Measurements from ENCODE around the gene DNAJC13.

Gene DNAJC13

DNA sequence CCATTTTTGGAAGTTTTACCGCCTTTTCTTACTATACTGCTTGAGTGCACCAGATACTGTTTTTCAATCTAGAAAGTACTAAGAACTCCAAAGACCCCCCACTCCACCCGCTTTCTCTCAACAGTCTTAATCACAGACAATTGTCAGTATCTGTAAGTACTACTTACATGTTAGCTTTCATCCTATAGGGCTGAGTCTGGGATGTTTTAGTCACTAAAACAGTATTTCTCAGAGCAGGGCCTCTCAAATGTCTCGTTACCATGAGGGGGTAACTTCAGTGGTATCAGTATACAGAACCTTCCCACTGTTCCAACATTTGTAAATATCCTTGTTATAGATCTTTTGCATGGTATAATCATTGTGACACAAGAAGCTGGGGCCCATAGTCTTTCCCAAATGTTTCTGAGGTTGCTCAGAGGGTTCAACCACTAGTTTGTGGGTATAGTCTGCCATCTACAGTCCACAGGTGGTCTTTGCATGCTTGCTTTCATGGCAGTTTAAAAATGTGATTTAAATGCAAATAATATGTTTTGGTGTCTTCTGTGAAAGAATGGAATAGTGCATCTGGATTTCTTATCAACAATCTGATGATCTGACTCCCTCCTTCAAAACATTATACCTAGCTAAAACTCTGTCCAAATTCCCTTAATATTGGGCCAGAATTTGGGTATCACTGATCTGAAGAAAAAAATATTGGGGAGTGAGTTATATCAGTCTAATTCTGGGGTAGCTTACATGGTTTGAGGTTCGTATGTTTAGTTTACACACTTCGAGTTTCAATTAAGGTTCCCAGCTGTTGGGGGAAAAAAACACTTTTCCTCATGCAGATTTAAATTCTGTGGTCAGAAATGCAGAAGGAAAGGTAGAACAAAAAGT lies 18.0 kb upstream of the DNAJC13 start:
- in situ Hi-C loops (cut with MboI; ENCODE audit: low pct_unique_long_range_greater_than_20kb, low sequenced_read_pairs): no loop called here
- peak; percentile 70 for DNase-seq

DNA sequence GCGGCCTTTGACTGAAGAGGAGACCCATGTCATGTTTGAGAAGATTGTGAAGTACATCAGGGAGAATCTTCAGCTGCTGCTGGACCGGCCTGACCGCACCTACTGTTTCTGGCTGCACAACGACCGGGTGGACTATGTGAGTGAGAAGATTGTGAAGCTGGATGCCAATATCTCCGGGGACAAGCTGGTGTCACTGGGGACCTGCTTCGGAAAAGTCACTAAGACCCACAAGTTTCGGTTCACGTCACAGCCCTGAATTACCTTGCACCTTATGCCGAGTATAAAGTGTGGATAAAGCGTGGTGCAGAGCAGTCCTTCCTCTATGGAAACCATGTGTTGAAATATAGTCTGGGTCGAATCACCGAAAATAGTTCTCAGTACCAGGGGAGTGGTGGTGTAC lies 16.0 kb upstream of the DNAJC13 start:
- no peak for DNase-seq
- in situ Hi-C loops (cut with MboI; ENCODE audit: low pct_unique_long_range_greater_than_20kb, low sequenced_read_pairs): no loop called here

DNA sequence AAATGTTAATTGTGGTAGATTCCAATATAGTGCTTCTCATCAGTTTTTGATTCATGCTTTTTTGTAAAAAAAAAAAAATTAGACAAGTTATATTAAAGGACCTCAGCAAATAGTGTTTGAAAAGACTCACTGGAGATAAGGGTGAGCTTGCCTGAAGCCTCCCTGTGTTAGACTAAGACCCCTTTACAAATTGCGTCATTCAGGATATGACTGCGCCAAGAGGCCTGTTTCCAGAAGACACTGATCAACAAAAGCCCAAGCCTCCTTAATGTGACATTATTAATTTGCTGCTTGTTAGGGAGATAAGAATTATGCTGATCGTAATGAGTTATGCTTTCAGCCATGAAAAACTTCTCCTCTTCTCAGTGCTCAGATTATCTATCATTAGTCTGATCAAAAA lies 13.0 kb upstream of the DNAJC13 start:
- in situ Hi-C loops (cut with MboI; ENCODE audit: low pct_unique_long_range_greater_than_20kb, low sequenced_read_pairs): no loop called here
- no peak for DNase-seq

DNA sequence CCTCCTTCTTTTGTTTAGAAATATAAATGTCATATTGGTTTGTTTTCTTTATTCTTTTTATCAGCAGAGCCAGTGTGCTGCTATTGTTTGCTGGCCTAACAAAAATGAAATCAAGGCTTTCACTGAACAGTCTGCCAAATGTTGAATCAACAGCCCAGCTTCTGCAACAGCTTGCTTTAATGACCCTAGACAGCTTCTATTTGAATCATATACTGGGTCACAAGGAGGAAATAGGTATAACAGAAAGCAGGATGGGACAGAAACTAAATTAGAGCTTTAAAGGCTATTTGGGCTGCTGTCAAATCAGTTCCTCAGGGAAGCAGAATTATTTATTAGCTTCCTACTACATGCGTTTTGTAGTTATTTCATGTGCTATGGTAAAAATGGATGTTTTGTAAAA lies 12.1 kb upstream of the DNAJC13 start:
- in situ Hi-C loops (cut with MboI; ENCODE audit: low pct_unique_long_range_greater_than_20kb, low sequenced_read_pairs): no loop called here
- no peak for DNase-seq

- no peak for DNase-seq
- in situ Hi-C loops (cut with MboI; ENCODE audit: low pct_unique_long_range_greater_than_20kb, low sequenced_read_pairs): no loop called here
Measured at GRCh38 chr3:132405609-132406299, 11.5 kb upstream of the DNAJC13 start.

GRCh38 chr3:132406587-132406986 lies 10.7 kb upstream of the DNAJC13 start:
- in situ Hi-C loops (cut with MboI; ENCODE audit: low pct_unique_long_range_greater_than_20kb, low sequenced_read_pairs): no loop called here
- no peak for DNase-seq

DNA sequence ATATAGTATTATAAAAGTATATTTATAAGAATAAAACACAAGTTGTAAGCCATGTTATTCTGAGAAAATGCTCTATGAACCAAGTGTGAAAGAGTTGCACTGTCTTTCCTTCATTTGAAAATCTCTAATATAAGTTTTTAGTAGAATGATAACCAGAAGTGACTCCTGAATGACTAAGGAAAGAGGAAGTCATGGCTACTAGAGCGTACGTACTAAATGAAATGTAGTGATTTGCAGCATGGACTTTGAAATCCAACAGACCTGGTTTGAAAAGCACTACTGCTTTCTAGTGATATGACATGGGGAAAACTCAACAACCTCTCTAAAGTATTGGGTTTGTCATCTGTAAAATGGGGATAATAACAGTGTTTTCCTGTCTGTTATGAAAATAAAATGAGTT lies 10.3 kb upstream of the DNAJC13 start:
- DNase-seq: no peak
- in situ Hi-C loops (cut with MboI; ENCODE audit: low pct_unique_long_range_greater_than_20kb, low sequenced_read_pairs): no loop called here

GRCh38 chr3:132414841-132415240 lies 2.5 kb upstream of the DNAJC13 start:
- no peak for DNase-seq
- in situ Hi-C loops (cut with MboI; ENCODE audit: low pct_unique_long_range_greater_than_20kb, low sequenced_read_pairs): no loop called here

GRCh38 chr3:132416161-132416560 lies 1.1 kb upstream of the DNAJC13 start:
- in situ Hi-C loops (cut with MboI; ENCODE audit: low pct_unique_long_range_greater_than_20kb, low sequenced_read_pairs): no loop called here

DNA sequence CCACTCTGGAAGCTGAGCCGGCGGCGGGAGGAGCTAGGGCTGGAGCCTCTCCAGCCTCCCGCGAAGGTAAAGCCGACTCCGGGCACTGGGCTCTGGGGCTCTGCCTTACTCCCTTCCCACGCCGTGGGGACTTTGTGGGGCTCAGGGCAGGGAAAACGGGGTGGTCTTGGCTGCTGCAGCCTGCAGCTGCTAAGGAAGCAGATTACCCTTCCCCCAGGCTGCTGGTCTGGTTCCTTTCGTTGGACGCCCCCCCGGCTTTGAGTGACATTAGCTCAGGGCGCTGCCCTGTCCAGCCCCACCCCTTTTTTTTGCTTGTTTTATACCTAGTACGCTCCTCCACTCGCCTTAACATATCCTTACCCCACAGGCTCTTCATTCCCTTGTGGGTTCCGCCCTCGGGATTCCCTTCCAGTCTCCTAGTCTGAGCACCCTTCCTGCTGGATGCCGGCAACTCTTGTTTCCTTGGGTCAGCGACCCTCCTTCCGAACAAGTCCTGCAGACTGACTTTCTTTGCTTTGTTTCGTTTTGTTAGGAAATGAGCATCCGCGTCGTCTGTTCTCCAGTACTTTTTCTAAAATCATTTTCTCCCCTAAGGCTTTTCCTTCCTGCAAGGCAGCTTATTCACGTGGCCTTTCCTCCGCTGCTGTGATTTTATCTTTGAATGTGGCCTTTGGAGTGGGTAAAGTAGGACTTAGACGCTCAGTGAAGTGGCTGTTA lies 551 bp downstream of the DNAJC13 start:
- peak; percentile 90 for DNase-seq
- in situ Hi-C loops (cut with MboI; ENCODE audit: low pct_unique_long_range_greater_than_20kb, low sequenced_read_pairs): no loop called here

More at GRCh38 chr3:132416161-132416560, 1.1 kb upstream of the DNAJC13 start:
- no peak for DNase-seq

DNA sequence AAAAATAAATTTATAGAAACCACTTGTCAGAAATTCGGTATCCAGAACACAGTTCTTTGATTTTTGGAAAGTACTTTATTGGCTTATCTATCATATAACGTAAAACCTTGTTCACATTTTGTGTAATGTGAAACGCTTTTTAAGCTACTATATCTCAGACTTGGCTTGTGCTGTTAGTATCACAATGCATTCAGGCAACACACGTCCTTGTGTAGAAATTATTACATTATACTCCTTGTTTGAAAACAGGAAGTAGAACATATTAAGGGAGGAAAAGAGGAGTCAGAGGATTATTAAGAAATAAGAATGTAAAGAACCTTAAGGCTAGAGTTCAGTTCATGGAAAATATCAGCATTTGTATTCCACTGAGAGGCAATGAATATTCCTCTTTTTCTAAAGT lies 1.6 kb downstream of the DNAJC13 start:
- in situ Hi-C loops (cut with MboI; ENCODE audit: low pct_unique_long_range_greater_than_20kb, low sequenced_read_pairs): no loop called here
- peak; percentile 28 for DNase-seq

- in situ Hi-C loops (cut with MboI; ENCODE audit: low pct_unique_long_range_greater_than_20kb, low sequenced_read_pairs): no loop called here
- no peak for DNase-seq
Measured at GRCh38 chr3:132421832-132422231, 4.5 kb downstream of the DNAJC13 start.

- in situ Hi-C loops (cut with MboI; ENCODE audit: low pct_unique_long_range_greater_than_20kb, low sequenced_read_pairs): no loop called here
- DNase-seq: no peak
Measured at GRCh38 chr3:132422531-132422930, 5.2 kb downstream of the DNAJC13 start.

DNA sequence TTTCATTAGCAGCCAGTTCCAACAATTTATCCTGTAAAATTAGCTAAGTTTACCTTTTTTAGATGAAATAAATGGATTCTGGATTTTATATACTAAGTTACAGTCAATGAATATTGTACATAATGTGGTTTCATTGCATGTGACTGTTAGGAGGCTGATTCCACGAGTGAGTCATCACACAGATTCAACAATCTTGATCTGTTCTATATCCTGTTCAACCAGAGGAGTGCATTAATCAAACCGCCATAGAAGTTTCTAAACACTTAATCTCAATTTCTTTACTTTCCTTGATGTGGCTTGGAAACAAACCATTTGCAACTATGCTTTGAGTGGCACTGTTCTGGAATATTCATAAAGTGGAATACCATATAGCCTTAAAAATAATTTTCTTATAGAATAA lies 15.3 kb downstream of the DNAJC13 start:
- DNase-seq: no peak
- in situ Hi-C loops (cut with MboI; ENCODE audit: low pct_unique_long_range_greater_than_20kb, low sequenced_read_pairs): no loop called here

GRCh38 chr3:132433121-132433520 lies 15.8 kb downstream of the DNAJC13 start:
- in situ Hi-C loops (cut with MboI; ENCODE audit: low pct_unique_long_range_greater_than_20kb, low sequenced_read_pairs): no loop called here
- DNase-seq: no peak

DNA sequence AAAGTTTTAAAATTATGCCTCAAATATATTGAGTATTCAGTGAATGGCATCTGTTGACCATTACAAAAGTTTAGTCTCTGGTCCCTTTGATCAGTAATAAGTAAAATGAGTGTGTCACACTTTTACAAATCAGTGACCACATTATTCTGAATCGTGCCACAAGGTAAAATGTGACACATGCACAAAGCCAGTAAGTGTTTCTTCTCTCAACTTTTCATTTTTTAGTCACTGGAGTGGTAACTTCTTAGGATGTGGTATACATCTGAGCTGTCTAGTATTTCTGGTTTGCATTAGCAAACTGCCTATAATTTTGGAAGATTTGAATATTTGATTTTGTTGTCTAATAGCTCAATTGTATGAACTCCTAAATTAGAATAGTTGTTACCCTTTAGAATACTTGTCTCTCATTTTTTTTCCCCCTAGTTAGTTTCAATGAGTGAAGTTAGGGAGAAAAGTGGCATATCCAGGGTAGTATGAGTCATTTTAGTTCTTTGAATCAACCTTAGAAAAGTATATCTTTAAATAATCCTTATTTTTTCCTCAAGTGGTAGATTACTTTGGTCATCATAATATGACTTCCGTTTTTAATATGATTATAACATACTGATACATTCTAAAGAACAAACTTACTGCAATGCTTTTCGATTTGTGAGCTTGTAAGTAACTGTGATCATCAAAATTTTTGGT lies 18.1 kb downstream of the DNAJC13 start:
- in situ Hi-C loops (cut with MboI; ENCODE audit: low pct_unique_long_range_greater_than_20kb, low sequenced_read_pairs): no loop called here
- DNase-seq: no peak

- DNase-seq: peak; percentile 42
- in situ Hi-C loops (cut with MboI; ENCODE audit: low pct_unique_long_range_greater_than_20kb, low sequenced_read_pairs): no loop called here
Measured at GRCh38 chr3:132435911-132436425, 18.7 kb downstream of the DNAJC13 start.

DNA sequence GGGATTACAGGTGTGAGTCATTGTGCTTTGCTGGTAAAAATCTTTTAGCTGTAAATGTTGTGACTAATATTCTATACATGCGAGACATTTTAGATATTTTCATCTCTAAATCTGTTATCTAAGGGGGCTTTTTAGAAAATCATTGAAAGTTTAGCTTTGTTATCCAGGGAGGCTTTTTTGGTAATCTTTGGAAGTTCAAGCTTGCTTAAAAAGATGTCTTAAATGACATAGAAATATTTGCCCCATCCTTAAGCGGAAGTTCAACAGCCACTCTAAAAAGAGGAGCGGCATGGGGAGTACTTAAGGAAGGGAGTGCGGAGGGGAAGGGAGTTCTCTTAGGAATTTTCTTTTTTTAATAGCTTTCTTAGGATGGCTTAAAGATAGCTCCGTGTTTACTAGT lies 26.1 kb downstream of the DNAJC13 start:
- no peak for DNase-seq
- in situ Hi-C loops (cut with MboI; ENCODE audit: low pct_unique_long_range_greater_than_20kb, low sequenced_read_pairs): no loop called here

- in situ Hi-C loops (cut with MboI; ENCODE audit: low pct_unique_long_range_greater_than_20kb, low sequenced_read_pairs): no loop called here
- DNase-seq: no peak
Measured at GRCh38 chr3:132444383-132444782, 27.1 kb downstream of the DNAJC13 start.

Measured in KBM-7 (cell line).